Measurements from ENCODE around the gene BRD9. TPM values are rescaled to one million over a fixed set of nuclear protein-coding genes. Genes with fewer than 3 reads are reported as not detected.
"Not testable (repeated sequence)": the region's sequence is repeated elsewhere in the genome, so short reads cannot be mapped to it uniquely, and the experiment has no call there.

Gene BRD9
- total RNA-seq, 1 donor from 2014 or later, result 60.5 TPM

GRCh38 chr5:931570-932145, 39.1 kb upstream of the BRD9 start:
- Mint-ChIP-seq H3K9me3 (no peaks in the 10 kb centered on the region), H3K27ac (no peak overlapping the region), H3K4me1 (peaks cover 2% of the 10 kb centered on the region), H3K36me3 (no peaks in the 10 kb centered on the region), H3K4me3 (no peak overlapping the region), H3K27me3 (ENCODE audit: low read depth) (peaks cover 75% of the 10 kb centered on the region)
- DNase-seq (ENCODE audit: low spot score in 2 of 2, unreplicated experiment in 2 of 2), result no peak
- no peak for TF ChIP-seq CTCF (IDR thresholded peaks at IDR 0.05; ENCODE audit: unreplicated experiment)

- H3K36me3 Mint-ChIP-seq, result no peaks in the 10 kb centered on the region
- H3K4me3 Mint-ChIP-seq, result no peak overlapping the region
- peaks cover 10% of the 10 kb centered on the region for H3K4me1 Mint-ChIP-seq
- TF ChIP-seq CTCF (IDR thresholded peaks at IDR 0.05; ENCODE audit: unreplicated experiment), result no peak
- peaks cover 77% of the 10 kb centered on the region for H3K27me3 Mint-ChIP-seq (ENCODE audit: low read depth)
- H3K27ac Mint-ChIP-seq, result no peak overlapping the region
- H3K9me3 Mint-ChIP-seq, result no peaks in the 10 kb centered on the region
- DNase-seq (ENCODE audit: low spot score in 2 of 2, unreplicated experiment in 2 of 2), result no peak
These were observed 38.3 kb upstream of the BRD9 start for GRCh38 chr5:930866-931265.

GRCh38 chr5:929596-929995, 37.0 kb upstream of the BRD9 start:
- Mint-ChIP-seq H3K4me1 (peaks cover 10% of the 10 kb centered on the region), H3K27me3 (ENCODE audit: low read depth) (peaks cover 81% of the 10 kb centered on the region), H3K27ac (no peak overlapping the region), H3K9me3 (no peaks in the 10 kb centered on the region), H3K4me3 (no peak overlapping the region), H3K36me3 (no peaks in the 10 kb centered on the region)
- no peak for DNase-seq (ENCODE audit: low spot score in 2 of 2, unreplicated experiment in 2 of 2)
- no peak for TF ChIP-seq CTCF (IDR thresholded peaks at IDR 0.05; ENCODE audit: unreplicated experiment)

GRCh38 chr5:929182-929581, 36.6 kb upstream of the BRD9 start:
- H3K36me3 Mint-ChIP-seq; H3K9me3 Mint-ChIP-seq; H3K4me1 Mint-ChIP-seq; H3K27ac Mint-ChIP-seq; DNase-seq (ENCODE audit: low spot score in 2 of 2, unreplicated experiment in 2 of 2); H3K4me3 Mint-ChIP-seq: not testable (repeated sequence)
- H3K27me3 Mint-ChIP-seq (ENCODE audit: low read depth), result peaks cover 82% of the 10 kb centered on the region

- no peak for TF ChIP-seq CTCF (IDR thresholded peaks at IDR 0.05; ENCODE audit: unreplicated experiment)
- Mint-ChIP-seq H3K4me3 (peak overlapping the region; percentile 52), H3K36me3 (no peaks in the 10 kb centered on the region), H3K27me3 (ENCODE audit: low read depth) (peaks cover 79% of the 10 kb centered on the region), H3K9me3 (no peaks in the 10 kb centered on the region), H3K27ac (no peak overlapping the region), H3K4me1 (peaks cover 13% of the 10 kb centered on the region)
- DNase-seq (ENCODE audit: low spot score in 2 of 2, unreplicated experiment in 2 of 2), result no peak
These were observed 34.8 kb upstream of the BRD9 start for GRCh38 chr5:927172-928015.

- H3K27me3 Mint-ChIP-seq (ENCODE audit: low read depth), result peaks cover 75% of the 10 kb centered on the region
- peaks cover 2% of the 10 kb centered on the region for H3K36me3 Mint-ChIP-seq
- H3K9me3 Mint-ChIP-seq, result no peaks in the 10 kb centered on the region
- peaks cover 13% of the 10 kb centered on the region for H3K4me1 Mint-ChIP-seq
- peak; percentile 44 for TF ChIP-seq CTCF (IDR thresholded peaks at IDR 0.05; ENCODE audit: unreplicated experiment)
- peak in 1 of 2 experiments; percentile 62 for DNase-seq (ENCODE audit: low spot score in 2 of 2, unreplicated experiment in 2 of 2)
- H3K27ac Mint-ChIP-seq, result no peak overlapping the region
- H3K4me3 Mint-ChIP-seq, result peak overlapping the region; percentile 63
These were observed 34.0 kb upstream of the BRD9 start for GRCh38 chr5:926417-927171.

Data from mesothelial cell of epicardium (in vitro differentiated cells).